ENCODE measurements around the gene SH3BP2.

Gene SH3BP2

GRCh38 chr4:2878346-2878745 lies 85.5 kb downstream of the SH3BP2 start:
- no peak for DNase-seq (ENCODE audit: low spot score)

DNA sequence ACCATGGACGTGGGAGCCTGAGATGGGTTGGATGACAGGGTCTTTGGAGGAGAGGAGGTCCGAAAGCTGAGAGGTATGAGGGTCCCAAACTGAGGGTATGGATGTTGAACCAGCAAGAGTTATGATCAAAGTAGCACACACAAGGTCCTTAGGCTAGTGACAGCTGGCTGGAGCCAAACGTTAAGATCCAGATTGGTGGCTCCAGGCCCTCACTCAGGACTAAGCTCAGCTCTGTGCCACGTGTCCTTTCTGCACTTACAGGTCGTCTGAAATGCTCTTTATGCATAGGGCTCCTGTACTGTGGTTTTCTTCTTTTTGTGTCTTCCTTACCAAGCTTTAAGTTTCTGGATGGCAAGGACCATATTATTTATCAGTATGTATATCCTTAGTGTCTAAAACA lies 86.1 kb downstream of the SH3BP2 start:
- DNase-seq (ENCODE audit: low spot score): no peak

DNA sequence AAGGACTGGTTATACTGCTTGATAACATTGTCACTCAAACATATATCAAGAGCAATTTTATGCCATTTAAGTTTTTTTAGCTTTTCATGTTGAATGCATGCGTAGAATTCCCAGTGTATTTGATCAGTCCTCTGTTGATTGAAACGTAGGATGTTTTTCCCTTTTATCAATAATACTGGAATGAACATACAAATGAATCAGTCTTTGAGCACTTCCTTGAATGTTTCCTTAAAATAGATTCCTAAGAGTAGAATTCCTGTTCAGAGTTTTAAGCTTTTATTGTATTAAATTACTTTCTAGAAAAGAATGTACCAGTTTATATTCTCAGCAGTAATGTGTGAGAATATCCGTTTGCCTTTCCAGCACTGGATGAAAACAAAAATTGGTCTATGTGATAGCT lies 88.5 kb downstream of the SH3BP2 start:
- no peak for DNase-seq (ENCODE audit: low spot score)

DNA sequence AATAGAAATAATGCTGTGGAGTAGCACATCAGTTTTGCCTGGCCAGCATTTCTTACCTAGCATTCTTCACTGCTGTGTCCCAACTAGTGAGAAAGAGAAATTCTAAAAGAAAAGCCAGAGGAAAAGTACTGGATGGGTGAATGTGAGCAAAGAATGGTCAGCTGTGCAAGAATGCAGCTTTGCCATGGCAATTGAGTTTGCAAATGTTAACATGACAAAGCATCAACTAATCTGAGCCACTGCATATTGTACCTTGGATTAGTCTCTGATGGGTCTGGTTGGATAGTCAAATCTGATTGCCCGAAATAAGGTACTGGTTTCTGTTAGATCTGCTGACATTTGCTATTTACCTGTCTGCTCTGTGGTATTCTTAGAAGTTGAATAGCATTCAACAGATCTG lies 89.5 kb downstream of the SH3BP2 start:
- no peak for DNase-seq (ENCODE audit: low spot score)

GRCh38 chr4:2886161-2886560 lies 93.3 kb downstream of the SH3BP2 start:
- no peak for DNase-seq (ENCODE audit: low spot score)

GRCh38 chr4:2886622-2887021 lies 93.7 kb downstream of the SH3BP2 start:
- DNase-seq (ENCODE audit: low spot score): no peak

GRCh38 chr4:2887343-2887742 lies 94.5 kb downstream of the SH3BP2 start:
- no peak for DNase-seq (ENCODE audit: low spot score)

DNA sequence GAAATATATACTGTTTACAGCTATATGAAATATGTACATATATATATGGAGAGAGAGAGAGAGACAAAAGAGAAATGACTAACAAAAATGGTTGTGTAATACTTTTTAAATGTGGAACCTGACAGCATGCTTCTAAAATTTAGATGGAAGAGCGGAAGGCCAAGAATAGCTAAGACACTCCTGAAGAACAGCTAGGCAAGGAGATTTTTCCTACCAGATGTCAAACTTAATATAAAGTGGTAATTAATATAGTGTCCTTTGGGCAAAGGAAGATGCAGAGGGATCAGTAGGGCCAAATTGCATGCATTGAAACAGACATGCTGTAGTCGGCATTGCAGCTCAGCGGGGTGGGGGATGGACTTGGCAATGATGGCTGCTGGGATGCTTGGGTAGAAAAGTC lies 96.0 kb downstream of the SH3BP2 start:
- no peak for DNase-seq (ENCODE audit: low spot score)

Measured in hematopoietic multipotent progenitor cell treated with erythropoietin and hydrocortisone succinate and interleukin-3 and kit ligand, for 15 days (in vitro differentiated cells).